Liver (tissue), 9 donors: ENCODE results near the gene SCYGR8. TPM values are rescaled to one million over a fixed set of nuclear protein-coding genes. Genes with fewer than 3 reads are reported as not detected.
A peak's percentile ranks its signal among the peaks of the same experiment; 100 is the strongest.

ENCODE experiments used
- DNase-seq: peaks from one replicate; pipeline ENCODE4 v3.0.0-alpha.2; 2017; ENCODE audit warnings: low spot score
- H3K27ac ChIP-seq, 2 donors: one replicate each; pipeline ENCODE4 v1.7.0; 2013; ENCODE audit warnings: inconsistent platforms in 2 of 2, low read length in 2 of 2, control low read depth in 1 of 2, low read depth in 1 of 2, mild to moderate bottlenecking in 1 of 2
- H3K27me3 ChIP-seq, 4 donors: one replicate each; pipeline versions ENCODE4 v1.6.1 to v1.7.0; 2013; ENCODE audit warnings: low read length in 3 of 4, inconsistent platforms in 1 of 4, mild to moderate bottlenecking in 1 of 4, moderate library complexity in 1 of 4; ENCODE audit not compliant: control insufficient read depth in 4 of 4, insufficient read depth in 4 of 4
- H3K36me3 ChIP-seq, 4 donors: one replicate each; pipeline versions ENCODE4 v1.6.1 to v1.7.0; 2013; ENCODE audit warnings: low read length in 3 of 4, mild to moderate bottlenecking in 3 of 4, low read depth in 1 of 4, moderate library complexity in 1 of 4; ENCODE audit not compliant: control insufficient read depth in 4 of 4, insufficient read depth in 3 of 4
- H3K4me1 ChIP-seq, 4 donors: one replicate each; pipeline versions ENCODE4 v1.6.1 to v1.7.0; 2013; ENCODE audit warnings: low read length in 3 of 4, mild to moderate bottlenecking in 3 of 4, moderate library complexity in 1 of 4; ENCODE audit not compliant: control insufficient read depth in 4 of 4, insufficient read depth in 4 of 4
- H3K4me3 ChIP-seq, 3 donors: one replicate each; pipeline versions ENCODE4 v1.6.1 to v1.7.0; 2013; ENCODE audit warnings: low read length in 3 of 3, control low read depth in 1 of 3, low read depth in 1 of 3, mild to moderate bottlenecking in 1 of 3
- H3K9ac ChIP-seq, 2 donors: one replicate each; pipeline ENCODE4 v1.7.0; 2013; ENCODE audit warnings: low read length in 2 of 2, mild to moderate bottlenecking in 2 of 2, moderate library complexity in 2 of 2, control low read depth in 1 of 2, low read depth in 1 of 2
- H3K9me3 ChIP-seq, 4 donors: one replicate each; pipeline versions ENCODE4 v1.6.1 to v1.7.0; 2013; ENCODE audit warnings: low read length in 3 of 4; ENCODE audit not compliant: control insufficient read depth in 4 of 4
- ATF3 ChIP-seq: IDR thresholded peaks from 2 replicates; pipeline ENCODE4 v1.6.1; 2016; ENCODE audit warnings: antibody characterized with exemption
- CTCF ChIP-seq: fragments of 150-350 bp; IDR thresholded peaks from 2 replicates; pipeline ENCODE4 v1.5.1; 2017; ENCODE audit warnings: improper control_type of control experiment, low read depth, low read length; ENCODE audit not compliant: missing input control
- EGR1 ChIP-seq, 2 donors: IDR thresholded peaks; 2 replicates each; pipeline ENCODE4 v1.6.1; 2016 to 2018; ENCODE audit warnings: antibody characterized with exemption in 2 of 2, low read depth in 2 of 2
- FOXA1 ChIP-seq: IDR thresholded peaks from 2 replicates; pipeline ENCODE4 v1.6.1; 2016; ENCODE audit warnings: antibody characterized with exemption
- FOXA2 ChIP-seq: IDR thresholded peaks from 2 replicates; pipeline ENCODE4 v1.6.1; 2016; ENCODE audit warnings: antibody characterized with exemption
- HNF4A ChIP-seq, 2 donors: conservative IDR thresholded peaks; 2 replicates each; pipeline ENCODE4 v1.6.1; 2016; ENCODE audit warnings: antibody characterized with exemption in 2 of 2, mild to moderate bottlenecking in 2 of 2
- HNF4G ChIP-seq: IDR thresholded peaks from 2 replicates; pipeline ENCODE4 v1.6.1; 2016; ENCODE audit warnings: antibody characterized with exemption
- JUND ChIP-seq, 2 donors: IDR thresholded peaks; 2 replicates each; pipeline ENCODE4 v1.6.1; 2016; ENCODE audit warnings: antibody characterized with exemption in 2 of 2
- MAX ChIP-seq: IDR thresholded peaks from 2 replicates; pipeline ENCODE4 v1.6.1; 2016; ENCODE audit warnings: antibody characterized with exemption
- NR2F2 ChIP-seq: IDR thresholded peaks from 2 replicates; pipeline ENCODE4 v1.6.1; 2016; ENCODE audit warnings: antibody characterized with exemption
- RAD21 ChIP-seq, 2 donors: IDR thresholded peaks; 2 replicates each; pipeline ENCODE4 v1.6.1; 2016; ENCODE audit warnings: antibody characterized with exemption in 2 of 2, mild to moderate bottlenecking in 2 of 2
- RXRA ChIP-seq, 2 donors: IDR thresholded peaks; 2 replicates each; pipeline ENCODE4 v1.6.1; 2017 to 2018; ENCODE audit warnings: antibody characterized with exemption in 2 of 2, mild to moderate bottlenecking in 1 of 2
- SP1 ChIP-seq: IDR thresholded peaks from 2 replicates; pipeline ENCODE4 v1.6.1; 2018; ENCODE audit warnings: antibody characterized with exemption, mild to moderate bottlenecking
- TAF1 ChIP-seq: conservative IDR thresholded peaks from 2 replicates; pipeline ENCODE4 v1.6.1; 2016; ENCODE audit warnings: antibody characterized with exemption, mild to moderate bottlenecking
- YY1 ChIP-seq: IDR thresholded peaks from 2 replicates; pipeline ENCODE4 v1.6.1; 2016; ENCODE audit warnings: antibody characterized with exemption, mild to moderate bottlenecking
- WGBS: extraction: QIAGEN DNeasy Blood & Tissue Kit; methylation state at CpG from one replicate; pipeline ENCODE4 v1.1.7; 2013; 5-methylcytosine and 5-hydroxymethylcytosine counted together
- polyA plus RNA-seq, 2 donors: library from polyadenylated mRNA; stranded (reverse) in 1 of 2; unstranded in 1 of 2; fragments of 200-250 nt in 1 of 2; fragments of >200 nt in 1 of 2; fragmentation: Nextera tagmentation in 1 of 2; extraction: Ambion mirVana in 1 of 2; gene quantifications; one replicate each; pipeline versions ENCODE4 v1.2.1 to v1.2.3, GENCODE V29; 2013 to 2015
- total RNA-seq, 2 donors: library from RNA; depleted of rRNA; stranded (reverse); fragments of >200 nt; gene quantifications; one replicate each; pipeline ENCODE4 v1.2.3, GENCODE V29; 2014
- TF ChIP-seq, protein P1 (sequence below): IDR thresholded peaks from 2 replicates; pipeline ENCODE4 v1.6.1; 2016; ENCODE audit warnings: antibody characterized with exemption, mild to moderate bottlenecking
- TF ChIP-seq, protein P2 (sequence below): IDR thresholded peaks from 2 replicates; pipeline ENCODE4 v1.6.1; 2016; ENCODE audit warnings: antibody characterized with exemption
- donor health status: healthy.
- donor health status: healthy.
- donor health status: healthy.
- donor health status: healthy.
- donor health status: healthy.

SCYGR8 gene
- total and polyA plus RNA-seq, 4 donors, result not detected

GRCh38 chr2:227703280-227703732 is 42.4 kb upstream of the SCYGR8 start (continued):
- TF ChIP-seq CTCF, result no peak

- no peak for DNase-seq
- peaks cover 0 to 55% (median 43%) of the 10 kb centered on the region in 4 donors for H3K4me1 ChIP-seq
- H3K36me3 ChIP-seq, result peaks cover 2 to 13% (median 4%) of the 10 kb centered on the region in 4 donors
- no peak overlapping the region for H3K4me3 ChIP-seq
- H3K9ac ChIP-seq, result no peak overlapping the region
- H3K9me3 ChIP-seq, result no peaks in the 10 kb centered on the region
- TF ChIP-seq, protein P1, sequence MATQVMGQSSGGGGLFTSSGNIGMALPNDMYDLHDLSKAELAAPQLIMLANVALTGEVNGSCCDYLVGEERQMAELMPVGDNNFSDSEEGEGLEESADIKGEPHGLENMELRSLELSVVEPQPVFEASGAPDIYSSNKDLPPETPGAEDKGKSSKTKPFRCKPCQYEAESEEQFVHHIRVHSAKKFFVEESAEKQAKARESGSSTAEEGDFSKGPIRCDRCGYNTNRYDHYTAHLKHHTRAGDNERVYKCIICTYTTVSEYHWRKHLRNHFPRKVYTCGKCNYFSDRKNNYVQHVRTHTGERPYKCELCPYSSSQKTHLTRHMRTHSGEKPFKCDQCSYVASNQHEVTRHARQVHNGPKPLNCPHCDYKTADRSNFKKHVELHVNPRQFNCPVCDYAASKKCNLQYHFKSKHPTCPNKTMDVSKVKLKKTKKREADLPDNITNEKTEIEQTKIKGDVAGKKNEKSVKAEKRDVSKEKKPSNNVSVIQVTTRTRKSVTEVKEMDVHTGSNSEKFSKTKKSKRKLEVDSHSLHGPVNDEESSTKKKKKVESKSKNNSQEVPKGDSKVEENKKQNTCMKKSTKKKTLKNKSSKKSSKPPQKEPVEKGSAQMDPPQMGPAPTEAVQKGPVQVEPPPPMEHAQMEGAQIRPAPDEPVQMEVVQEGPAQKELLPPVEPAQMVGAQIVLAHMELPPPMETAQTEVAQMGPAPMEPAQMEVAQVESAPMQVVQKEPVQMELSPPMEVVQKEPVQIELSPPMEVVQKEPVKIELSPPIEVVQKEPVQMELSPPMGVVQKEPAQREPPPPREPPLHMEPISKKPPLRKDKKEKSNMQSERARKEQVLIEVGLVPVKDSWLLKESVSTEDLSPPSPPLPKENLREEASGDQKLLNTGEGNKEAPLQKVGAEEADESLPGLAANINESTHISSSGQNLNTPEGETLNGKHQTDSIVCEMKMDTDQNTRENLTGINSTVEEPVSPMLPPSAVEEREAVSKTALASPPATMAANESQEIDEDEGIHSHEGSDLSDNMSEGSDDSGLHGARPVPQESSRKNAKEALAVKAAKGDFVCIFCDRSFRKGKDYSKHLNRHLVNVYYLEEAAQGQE, result no peak
- TF ChIP-seq TAF1, result no peak
- no peak for TF ChIP-seq FOXA1
- no peak for TF ChIP-seq FOXA2
- TF ChIP-seq HNF4G, result no peak
- no peak for TF ChIP-seq ATF3
- no peak for TF ChIP-seq NR2F2
- no peak for TF ChIP-seq JUND (IDR thresholded peaks at IDR 0.05)
- TF ChIP-seq, protein P2, sequence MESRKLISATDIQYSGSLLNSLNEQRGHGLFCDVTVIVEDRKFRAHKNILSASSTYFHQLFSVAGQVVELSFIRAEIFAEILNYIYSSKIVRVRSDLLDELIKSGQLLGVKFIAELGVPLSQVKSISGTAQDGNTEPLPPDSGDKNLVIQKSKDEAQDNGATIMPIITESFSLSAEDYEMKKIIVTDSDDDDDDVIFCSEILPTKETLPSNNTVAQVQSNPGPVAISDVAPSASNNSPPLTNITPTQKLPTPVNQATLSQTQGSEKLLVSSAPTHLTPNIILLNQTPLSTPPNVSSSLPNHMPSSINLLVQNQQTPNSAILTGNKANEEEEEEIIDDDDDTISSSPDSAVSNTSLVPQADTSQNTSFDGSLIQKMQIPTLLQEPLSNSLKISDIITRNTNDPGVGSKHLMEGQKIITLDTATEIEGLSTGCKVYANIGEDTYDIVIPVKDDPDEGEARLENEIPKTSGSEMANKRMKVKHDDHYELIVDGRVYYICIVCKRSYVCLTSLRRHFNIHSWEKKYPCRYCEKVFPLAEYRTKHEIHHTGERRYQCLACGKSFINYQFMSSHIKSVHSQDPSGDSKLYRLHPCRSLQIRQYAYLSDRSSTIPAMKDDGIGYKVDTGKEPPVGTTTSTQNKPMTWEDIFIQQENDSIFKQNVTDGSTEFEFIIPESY, result no peak
- no peak for TF ChIP-seq EGR1 (IDR thresholded peaks at IDR 0.05; ENCODE audit: low read depth in 2 of 2)
- H3K27ac ChIP-seq, result peak overlapping the region; percentile 62 to 83
- H3K27me3 ChIP-seq, result no peaks in the 10 kb centered on the region
- WGBS, result 86% methylated on average over 3 of the region's 3 CpGs
Observed at GRCh38 chr2:227703961-227704360, 41.7 kb upstream of the SCYGR8 start.

GRCh38 chr2:227706859-227707258 is 38.8 kb upstream of the SCYGR8 start:
- H3K9ac ChIP-seq, result no peak overlapping the region
- H3K9me3 ChIP-seq, result no peaks in the 10 kb centered on the region
- peak overlapping the region in 1 of 3 donors; percentile 39 for H3K4me3 ChIP-seq
- H3K36me3 ChIP-seq, result no peaks in the 10 kb centered on the region
- peak overlapping the region; percentile 19 to 50 for H3K27ac ChIP-seq
- peak; percentile 59 for DNase-seq
- H3K27me3 ChIP-seq, result no peaks in the 10 kb centered on the region
- H3K4me1 ChIP-seq, result peaks cover 0 to 50% (median 41%) of the 10 kb centered on the region in 4 donors
- WGBS, result 42% methylated on average over 4 of the region's 4 CpGs
- TF ChIP-seq CTCF (no peak), RAD21 (IDR thresholded peaks at IDR 0.05) (peak; percentile 31 to 34), JUND (IDR thresholded peaks at IDR 0.05) (peak; percentile 61 to 93), MAX (peak; percentile 87), HNF4A (conservative IDR thresholded peaks at IDR 0.05) (peak; percentile 99 to 100), SP1 (peak; percentile 97), EGR1 (IDR thresholded peaks at IDR 0.05; ENCODE audit: low read depth in 2 of 2) (no peak), YY1 (peak; percentile 82), RXRA (IDR thresholded peaks at IDR 0.05) (peak; percentile 98), NR2F2 (peak; percentile 67), HNF4G (peak; percentile 95)
- TF ChIP-seq, protein P1, result peak; percentile 59
